Suprapubic skin (tissue), 4 donors: ENCODE data around the gene LALBA. TPM values are rescaled to one million over a fixed set of nuclear protein-coding genes. Genes with fewer than 3 reads are reported as not detected.
"Not testable (repeated sequence)": the region's sequence is repeated elsewhere in the genome, so short reads cannot be mapped to it uniquely, and the experiment has no call there.

Experiments used
- DNase-seq, 2 donors: peaks; one replicate each; pipeline ENCODE4 v3.0.0-alpha.2; 2019; ENCODE audit warnings: low spot score in 2 of 2
- H3K27ac ChIP-seq: fragments of 200-600 bp; sonication (generic); one replicate; pipeline ENCODE4 v1.5.1; 2019
- H3K27me3 ChIP-seq: fragments of 200-600 bp; sonication (generic); one replicate; pipeline ENCODE4 v1.5.1; 2019
- H3K36me3 ChIP-seq: fragments of 200-600 bp; sonication (generic); one replicate; pipeline ENCODE4 v1.5.1; 2019
- H3K4me1 ChIP-seq: fragments of 200-600 bp; sonication (generic); one replicate; pipeline ENCODE4 v1.5.1; 2019
- H3K4me3 ChIP-seq: fragments of 200-600 bp; sonication (generic); one replicate; pipeline ENCODE4 v1.5.1; 2019; ENCODE audit warnings: mild to moderate bottlenecking
- H3K9me3 ChIP-seq: fragments of 200-600 bp; sonication (generic); one replicate; pipeline ENCODE4 v1.5.1; 2019
- EP300 ChIP-seq: sonication (generic); formaldehyde crosslinking; IDR thresholded peaks from one replicate; pipeline ENCODE4 v1.6.1; 2017; ENCODE audit warnings: antibody characterized with exemption
- POLR2A ChIP-seq, 2 donors: fragments of 450-650 bp; IDR thresholded peaks; one replicate each; pipeline ENCODE4 v1.6.1; 2017; ENCODE audit warnings: antibody characterized with exemption in 2 of 2, mild to moderate bottlenecking in 2 of 2, moderate library complexity in 2 of 2
- POLR2AphosphoS5 ChIP-seq, 3 donors: sonication (generic); formaldehyde crosslinking; IDR thresholded peaks; one replicate each; pipeline ENCODE4 v1.6.1; 2017; ENCODE audit warnings: antibody characterized with exemption in 3 of 3
- WGBS: methylation state at CpG from one replicate; pipeline ENCODE4 v1.1.5; 2018; 5-methylcytosine and 5-hydroxymethylcytosine counted together
- total RNA-seq, 4 donors: library from RNA; depleted of rRNA; stranded (reverse); fragments of >200 nt; gene quantifications; one replicate each; pipeline ENCODE4 v1.1.0, GENCODE V29; 2016
- TF ChIP-seq, protein P1 (sequence below), 2 donors: fragments of 200-600 bp in 1 of 2; fragments of 450-650 bp in 1 of 2; sonication (generic) in 1 of 2; IDR thresholded peaks; one replicate each; pipeline ENCODE4 v1.5.1; 2016 to 2019; ENCODE audit warnings: antibody characterized with exemption in 2 of 2, mild to moderate bottlenecking in 1 of 2, moderate library complexity in 1 of 2

LALBA gene
- total RNA-seq, 4 donors from 2014 or later: not detected

DNA sequence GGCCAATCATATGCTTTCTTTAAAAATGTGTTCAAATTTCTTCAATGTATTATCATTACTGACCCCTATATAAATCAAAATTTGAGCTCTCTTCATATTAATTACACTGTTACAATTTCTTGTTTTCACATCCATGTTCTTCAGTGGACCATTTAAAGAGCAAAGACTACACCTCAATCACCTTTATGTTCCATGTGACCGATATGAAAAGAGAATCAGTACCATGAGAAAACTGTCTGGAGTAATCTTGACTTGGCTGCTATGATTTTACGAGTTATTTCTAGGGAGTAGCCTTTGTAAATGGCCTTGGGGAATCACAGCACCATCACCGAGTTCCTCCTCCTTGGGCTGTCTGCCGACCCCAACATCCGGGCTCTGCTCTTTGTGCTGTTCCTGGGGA lies 44.5 kb downstream of the LALBA start, which contains the start of gene OR8S1:
Gene OR8S1 (plus strand): TSS at position 301 of the 400 bp plus-strand sequence. CDS start 0 bp downstream, at position 301.
- H3K27ac ChIP-seq: no peak within 1 kb of the TSS
- no peak within 1 kb of the TSS for H3K4me3 ChIP-seq
- DNase-seq: no peak
- 90% methylated on average over 5 of the region's 5 CpGs for WGBS
- H3K4me1 ChIP-seq: no peaks in the 10 kb centered on the region
- H3K27me3 ChIP-seq: peaks cover 7% of the 10 kb centered on the region
- no peak for TF ChIP-seq POLR2A (IDR thresholded peaks at IDR 0.05)
- no peak for TF ChIP-seq POLR2AphosphoS5 (IDR thresholded peaks at IDR 0.05)
- TF ChIP-seq EP300: no peak
- TF ChIP-seq, protein P1, sequence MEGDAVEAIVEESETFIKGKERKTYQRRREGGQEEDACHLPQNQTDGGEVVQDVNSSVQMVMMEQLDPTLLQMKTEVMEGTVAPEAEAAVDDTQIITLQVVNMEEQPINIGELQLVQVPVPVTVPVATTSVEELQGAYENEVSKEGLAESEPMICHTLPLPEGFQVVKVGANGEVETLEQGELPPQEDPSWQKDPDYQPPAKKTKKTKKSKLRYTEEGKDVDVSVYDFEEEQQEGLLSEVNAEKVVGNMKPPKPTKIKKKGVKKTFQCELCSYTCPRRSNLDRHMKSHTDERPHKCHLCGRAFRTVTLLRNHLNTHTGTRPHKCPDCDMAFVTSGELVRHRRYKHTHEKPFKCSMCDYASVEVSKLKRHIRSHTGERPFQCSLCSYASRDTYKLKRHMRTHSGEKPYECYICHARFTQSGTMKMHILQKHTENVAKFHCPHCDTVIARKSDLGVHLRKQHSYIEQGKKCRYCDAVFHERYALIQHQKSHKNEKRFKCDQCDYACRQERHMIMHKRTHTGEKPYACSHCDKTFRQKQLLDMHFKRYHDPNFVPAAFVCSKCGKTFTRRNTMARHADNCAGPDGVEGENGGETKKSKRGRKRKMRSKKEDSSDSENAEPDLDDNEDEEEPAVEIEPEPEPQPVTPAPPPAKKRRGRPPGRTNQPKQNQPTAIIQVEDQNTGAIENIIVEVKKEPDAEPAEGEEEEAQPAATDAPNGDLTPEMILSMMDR (IDR thresholded peaks at IDR 0.05): no peak
- H3K9me3 ChIP-seq: no peaks in the 10 kb centered on the region
- H3K36me3 ChIP-seq: no peaks in the 10 kb centered on the region

DNA sequence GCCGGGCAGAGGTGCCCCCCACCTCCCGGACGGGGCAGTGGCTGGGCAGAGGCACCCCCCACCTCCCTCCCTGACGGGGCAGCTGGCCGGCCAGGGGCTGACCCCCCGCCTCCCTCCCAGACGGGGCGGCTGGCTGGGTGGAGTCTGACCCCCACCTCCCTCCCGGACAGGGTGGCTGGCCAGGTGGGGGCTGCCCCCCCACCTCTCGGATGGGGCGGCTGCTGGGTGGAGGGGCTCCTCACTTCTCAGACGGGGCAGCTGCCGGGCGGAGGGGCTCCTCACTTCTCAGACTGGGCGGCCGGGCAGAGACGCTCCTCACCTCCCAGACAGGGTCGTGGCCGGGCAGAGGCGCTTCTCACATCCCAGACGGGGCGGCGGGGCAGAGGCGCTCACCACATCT lies 49.5 kb downstream of the LALBA start:
- H3K9me3 ChIP-seq, H3K4me3 ChIP-seq, H3K36me3 ChIP-seq, H3K27me3 ChIP-seq, DNase-seq, H3K4me1 ChIP-seq, H3K27ac ChIP-seq: not testable (repeated sequence)
- 80% methylated on average over 9 of the region's 24 CpGs for whole genome bisulfite sequencing

Other genes with a start within 250 kb of the LALBA start
- gene ZNF641, start 219.1 kb downstream of the LALBA start, total RNA-seq: 10 to 100 TPM; 10.2 to 15.4 (median 13.2) TPM
- gene ANP32D, start 97.5 kb downstream of the LALBA start, total RNA-seq: not detected
- gene C12orf54, start 87.5 kb downstream of the LALBA start, total RNA-seq: not detected
- gene OR8S1, start 44.4 kb downstream of the LALBA start, total RNA-seq: not detected
- gene KANSL2, start 112.2 kb upstream of the LALBA start, total RNA-seq: 10 to 100 TPM; 39.0 to 92.7 (median 62.4) TPM
- gene CCNT1, start 146.7 kb upstream of the LALBA start, total RNA-seq: 10 to 100 TPM; 23.4 to 74.4 (median 36.4) TPM
- gene ADCY6, start 219.0 kb upstream of the LALBA start, total RNA-seq: 10 to 100 TPM; 11.2 to 48.4 (median 19.0) TPM
- gene CACNB3, start 248.4 kb upstream of the LALBA start, total RNA-seq: 10 to 100 TPM; 12.3 to 27.8 (median 17.3) TPM